EL (cell line): Measurements from ENCODE around the gene NR4A3.

Experiments used
- DNase-seq: peaks from one replicate; pipeline ENCODE4 v3.0.0-alpha.2; 2016

NR4A3 gene

DNA sequence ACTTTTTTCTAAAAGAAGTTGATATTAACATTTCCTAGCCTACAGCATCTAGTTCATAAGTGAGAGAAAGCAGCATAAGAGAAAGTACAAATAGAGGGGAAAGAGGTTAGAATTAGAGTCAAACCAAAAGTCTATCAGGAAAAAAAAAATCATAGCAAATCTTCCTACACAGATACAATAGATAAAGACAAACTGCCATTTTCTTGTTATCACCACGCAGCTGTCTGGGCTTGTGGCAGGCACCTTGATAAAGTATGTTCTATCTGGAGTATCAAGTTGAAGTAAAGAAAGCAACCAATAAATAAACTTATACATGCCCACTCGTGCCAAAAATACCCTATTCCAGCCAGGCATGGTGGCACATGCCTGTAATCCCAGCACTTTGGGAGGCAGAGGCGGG, 5.3 kb upstream of the NR4A3 start:
- no peak for DNase-seq

DNA sequence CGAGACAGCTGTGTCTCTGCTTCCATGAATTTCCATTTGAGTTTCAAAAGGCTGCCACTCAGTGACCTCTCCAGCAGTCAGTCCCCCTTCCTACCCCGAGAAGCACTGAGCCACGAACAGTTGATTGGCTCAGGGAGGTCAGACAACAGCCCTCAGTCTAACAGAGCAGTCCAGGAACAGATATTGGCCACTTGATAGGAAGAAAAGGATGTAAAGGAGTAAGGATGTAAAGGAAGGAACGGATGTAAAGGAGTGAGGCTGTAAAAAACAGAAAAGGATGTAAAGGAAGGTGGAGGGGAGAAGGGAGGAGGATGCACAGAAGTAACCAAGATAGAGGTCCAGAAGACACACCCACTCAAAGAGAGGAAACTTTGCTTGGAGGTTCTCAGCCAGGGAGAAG, 3.2 kb upstream of the NR4A3 start:
- DNase-seq: no peak

DNA sequence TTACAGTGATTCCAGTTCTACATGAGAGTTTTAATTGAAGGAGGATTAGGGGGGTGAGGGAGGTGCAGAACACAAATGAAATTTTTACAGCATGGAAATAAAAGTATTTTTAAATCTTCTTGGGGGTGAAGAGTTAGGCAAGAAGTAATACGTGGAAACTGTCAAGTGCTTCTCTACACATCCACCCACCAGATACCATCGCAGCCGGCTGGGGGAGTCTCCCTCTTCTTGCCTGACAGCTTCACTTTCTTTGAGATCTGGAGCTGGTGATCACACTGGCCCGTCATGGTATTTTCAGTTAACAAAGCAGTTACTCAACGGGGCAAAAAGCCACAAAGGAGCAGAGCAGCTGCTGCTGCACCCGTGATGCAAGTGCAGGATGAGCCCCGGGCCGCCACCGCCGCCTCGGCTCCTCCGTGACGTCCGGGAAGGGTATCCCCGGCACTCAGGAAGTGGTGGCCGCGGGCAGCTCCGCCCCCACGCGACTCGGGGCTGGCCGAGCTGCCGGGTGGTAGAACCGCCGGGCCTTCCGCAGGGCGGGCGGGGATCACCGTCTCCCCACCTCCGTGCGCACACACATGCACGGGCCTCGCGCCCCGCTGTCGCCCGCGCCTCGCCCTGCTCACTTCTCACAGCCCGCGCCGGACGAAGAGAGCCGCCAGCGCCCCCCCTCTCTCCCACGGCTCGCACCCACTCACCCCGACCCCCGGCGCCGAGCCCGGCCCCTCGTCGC, 2.4 kb upstream of the NR4A3 start:
- peak; percentile 89 for DNase-seq

DNA sequence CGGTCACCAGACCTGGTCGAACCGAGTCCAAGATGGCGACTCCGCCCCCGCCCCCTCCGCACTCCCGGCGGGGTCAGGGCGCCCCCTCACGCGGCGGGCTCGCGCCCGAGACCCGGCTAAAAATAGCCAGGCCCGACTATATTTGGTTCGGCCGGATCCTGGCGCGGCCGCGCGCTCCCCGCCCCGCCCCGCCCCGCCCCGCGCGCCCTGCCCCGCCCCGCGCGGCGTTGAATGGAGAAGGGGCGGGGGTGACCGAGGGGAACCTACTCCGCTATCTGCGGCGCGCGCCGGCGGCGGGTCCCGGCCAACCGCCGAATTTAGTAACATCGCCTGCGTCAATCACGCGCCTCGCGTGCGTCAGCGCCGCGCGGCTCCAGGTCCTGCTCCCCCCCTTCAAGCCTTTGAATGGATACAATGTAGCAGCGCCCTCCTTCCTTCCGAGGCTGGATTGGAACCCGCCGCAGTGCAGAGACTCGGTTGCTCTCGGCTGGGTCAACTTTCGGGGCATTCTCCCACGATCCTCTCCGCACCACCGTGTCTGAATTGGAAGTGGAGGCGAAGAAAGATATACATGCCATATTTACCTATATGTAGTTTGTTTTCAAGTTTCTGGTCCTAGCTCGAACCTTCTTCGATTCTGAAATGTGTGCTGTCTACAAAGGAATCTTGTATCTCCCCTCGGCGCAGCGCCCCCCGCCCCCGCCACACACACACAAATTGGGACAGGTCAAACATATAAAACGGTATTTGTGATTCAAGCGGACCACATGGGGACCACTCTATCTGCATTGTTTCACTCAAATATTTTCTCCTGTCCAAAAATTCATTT, 1.6 kb upstream of the NR4A3 start:
- peak; percentile 95 for DNase-seq

DNA sequence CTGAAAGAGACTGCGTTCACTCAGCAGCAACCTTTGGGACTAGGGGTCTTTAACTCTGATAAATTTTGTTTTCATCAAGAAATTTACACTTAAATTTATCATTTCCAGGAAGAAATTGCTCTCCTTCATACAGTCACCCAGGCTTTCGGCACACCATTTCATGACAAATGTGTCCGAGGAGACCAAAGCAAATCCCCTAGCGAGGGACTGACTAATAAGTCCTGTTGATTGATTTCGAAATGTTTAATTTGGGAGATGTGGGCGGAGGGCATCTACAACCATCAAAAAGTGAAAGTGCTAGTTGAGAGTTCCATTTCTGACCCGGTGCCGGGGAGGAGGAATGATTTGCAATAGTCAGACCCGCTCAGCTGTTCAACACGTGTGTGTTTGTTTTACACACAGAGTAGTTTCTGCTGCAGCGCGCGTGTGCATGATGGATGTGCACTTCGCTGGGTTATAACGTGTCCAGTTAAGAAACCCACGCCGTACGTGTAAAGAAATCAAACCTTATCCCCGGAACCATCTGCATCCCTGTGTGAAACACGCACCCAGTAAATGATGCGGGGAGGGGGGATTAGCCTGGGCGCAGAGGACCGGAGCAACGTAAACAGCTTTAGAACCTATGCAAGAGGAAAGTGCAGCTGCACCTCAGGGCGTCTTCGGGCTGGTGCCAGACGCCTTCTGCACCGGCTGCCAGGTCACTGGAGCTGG, 845 bp upstream of the NR4A3 start:
- peak; percentile 60 for DNase-seq

DNA sequence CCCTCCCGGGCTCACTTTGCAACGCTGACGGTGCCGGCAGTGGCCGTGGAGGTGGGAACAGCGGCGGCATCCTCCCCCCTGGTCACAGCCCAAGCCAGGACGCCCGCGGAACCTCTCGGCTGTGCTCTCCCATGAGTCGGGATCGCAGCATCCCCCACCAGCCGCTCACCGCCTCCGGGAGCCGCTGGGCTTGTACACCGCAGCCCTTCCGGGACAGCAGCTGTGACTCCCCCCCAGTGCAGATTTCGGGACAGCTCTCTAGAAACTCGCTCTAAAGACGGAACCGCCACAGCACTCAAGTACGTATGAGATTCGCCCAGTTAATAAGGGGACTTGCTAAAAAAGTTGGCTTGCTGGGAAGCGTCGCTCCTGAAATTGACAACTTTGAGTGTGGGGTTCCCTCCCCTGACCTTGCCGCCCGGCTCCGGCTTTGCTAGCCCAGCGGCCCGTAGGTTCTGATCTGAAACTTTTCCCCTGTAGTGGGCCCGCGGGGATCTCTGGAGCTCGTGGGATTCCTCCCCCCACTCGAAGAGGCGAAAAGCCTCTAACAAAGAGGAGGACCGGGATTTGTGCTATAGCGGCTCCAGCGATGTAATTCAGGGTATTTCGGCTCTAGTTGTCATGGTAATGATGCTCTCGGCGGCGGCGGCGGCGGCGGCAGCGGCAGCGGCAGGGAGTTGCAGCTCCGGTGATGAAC, 572 bp downstream of the NR4A3 start:
- no peak for DNase-seq

DNA sequence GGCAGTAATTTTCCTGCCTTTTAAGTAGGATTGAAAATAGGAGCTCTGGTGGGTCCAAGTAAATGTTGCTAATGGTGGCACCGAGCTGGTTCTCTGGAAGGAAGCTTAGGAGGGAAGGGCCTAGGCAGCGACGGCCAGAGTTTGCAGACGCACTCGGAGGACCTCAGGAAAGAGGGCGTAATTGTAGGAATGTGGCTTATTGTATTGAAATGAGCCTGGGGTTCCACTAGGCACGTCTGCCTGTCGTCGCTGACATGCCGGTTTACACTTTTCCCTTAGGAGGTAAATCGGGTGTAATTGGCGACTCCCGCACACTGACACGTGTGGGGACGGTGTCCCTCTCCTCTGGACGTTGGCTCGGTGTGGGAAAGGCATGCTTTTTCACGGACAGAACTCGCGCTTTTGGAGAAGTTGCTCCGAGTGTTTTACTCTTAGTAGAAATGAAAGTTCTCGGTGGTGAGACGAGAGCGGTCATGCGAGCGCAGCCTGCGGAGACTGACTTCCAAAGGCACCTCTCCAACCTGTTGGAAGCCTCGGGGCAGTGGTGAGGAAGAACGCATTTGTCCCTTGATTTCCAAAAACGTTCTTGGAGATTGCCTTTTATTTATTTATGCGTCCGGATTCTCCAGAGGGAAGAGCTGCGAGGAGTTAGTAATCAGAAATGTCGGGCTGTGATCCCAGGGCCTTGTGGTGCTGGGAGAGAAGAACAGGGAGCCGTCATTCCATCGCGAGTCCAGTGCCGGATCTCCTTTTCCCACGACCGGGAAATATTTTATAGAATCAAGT, 1.3 kb downstream of the NR4A3 start:
- peak; percentile 57 for DNase-seq

DNA sequence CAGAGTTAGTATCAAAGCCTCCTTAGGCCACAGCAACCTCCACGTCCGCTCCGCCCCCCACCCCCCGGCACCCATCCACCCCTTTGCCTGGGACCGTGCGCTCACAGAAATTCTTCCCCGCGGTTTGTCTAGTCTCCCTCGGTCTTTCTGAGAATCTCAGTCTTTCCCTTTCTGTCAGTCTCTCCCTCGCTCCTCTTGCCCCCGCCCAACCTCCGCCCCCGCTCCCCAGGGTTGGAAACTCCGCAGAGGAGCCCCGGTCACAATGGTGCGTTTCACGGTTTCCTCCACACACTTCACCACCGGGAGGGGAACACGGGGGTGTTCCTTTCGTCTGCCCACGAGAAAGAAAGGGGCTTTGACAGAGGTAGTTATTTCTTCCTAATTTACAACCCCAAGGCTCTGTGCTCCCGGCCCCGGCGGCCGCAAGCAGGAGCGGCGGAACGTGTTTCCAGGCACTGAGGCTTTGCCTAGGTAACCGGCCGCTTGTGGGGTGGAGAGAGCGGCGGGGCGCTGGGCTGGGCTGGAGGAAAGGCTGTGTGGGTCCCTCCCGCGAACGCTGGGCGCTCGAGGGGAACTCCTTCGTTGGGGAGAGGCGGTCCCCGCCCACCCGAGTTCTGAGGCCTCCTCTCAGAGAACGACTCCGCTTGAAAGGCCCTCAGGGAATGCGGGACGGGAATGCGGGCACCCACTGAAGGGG, 2.1 kb downstream of the NR4A3 start:
- peak; percentile 52 for DNase-seq

DNA sequence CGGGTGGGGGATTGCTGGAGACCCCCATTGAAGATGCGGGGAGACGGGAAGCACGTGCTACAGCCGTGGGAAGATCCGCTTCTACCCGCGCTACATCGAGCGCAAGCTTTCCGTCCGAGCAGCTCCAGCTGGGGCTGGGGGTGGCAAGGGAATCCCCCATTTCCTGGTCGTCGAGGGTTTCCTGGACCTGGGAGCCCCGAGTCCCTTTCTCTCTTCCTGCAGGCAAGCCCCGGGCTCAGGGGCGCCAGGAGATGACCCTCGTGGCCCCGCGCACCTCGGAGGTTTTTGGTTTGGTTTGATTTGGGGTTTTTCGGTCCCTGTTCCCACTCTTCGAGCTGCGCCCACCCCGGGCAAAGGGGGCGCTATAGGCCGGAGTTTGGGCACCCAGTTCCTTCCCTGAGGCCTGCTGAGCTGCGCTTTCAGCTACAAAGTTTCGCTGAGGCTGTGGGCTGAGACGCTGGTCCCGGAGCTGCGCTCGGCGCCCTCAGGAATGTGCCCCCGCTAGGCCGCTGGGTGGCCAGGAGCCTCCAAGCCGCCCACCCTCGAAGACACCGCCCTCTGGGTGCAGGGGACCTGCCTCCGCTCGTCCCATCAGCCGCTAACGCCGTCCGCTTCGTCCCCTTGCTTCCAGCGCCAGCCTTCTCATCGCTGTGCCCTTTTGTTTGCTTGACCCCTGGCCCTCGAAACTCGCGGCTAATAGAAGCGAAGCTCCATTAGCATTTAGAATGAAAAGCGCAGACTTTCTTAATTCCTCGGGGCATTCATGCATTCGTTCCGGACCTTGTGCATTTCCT, 2.9 kb downstream of the NR4A3 start:
- peak; percentile 37 for DNase-seq

DNA sequence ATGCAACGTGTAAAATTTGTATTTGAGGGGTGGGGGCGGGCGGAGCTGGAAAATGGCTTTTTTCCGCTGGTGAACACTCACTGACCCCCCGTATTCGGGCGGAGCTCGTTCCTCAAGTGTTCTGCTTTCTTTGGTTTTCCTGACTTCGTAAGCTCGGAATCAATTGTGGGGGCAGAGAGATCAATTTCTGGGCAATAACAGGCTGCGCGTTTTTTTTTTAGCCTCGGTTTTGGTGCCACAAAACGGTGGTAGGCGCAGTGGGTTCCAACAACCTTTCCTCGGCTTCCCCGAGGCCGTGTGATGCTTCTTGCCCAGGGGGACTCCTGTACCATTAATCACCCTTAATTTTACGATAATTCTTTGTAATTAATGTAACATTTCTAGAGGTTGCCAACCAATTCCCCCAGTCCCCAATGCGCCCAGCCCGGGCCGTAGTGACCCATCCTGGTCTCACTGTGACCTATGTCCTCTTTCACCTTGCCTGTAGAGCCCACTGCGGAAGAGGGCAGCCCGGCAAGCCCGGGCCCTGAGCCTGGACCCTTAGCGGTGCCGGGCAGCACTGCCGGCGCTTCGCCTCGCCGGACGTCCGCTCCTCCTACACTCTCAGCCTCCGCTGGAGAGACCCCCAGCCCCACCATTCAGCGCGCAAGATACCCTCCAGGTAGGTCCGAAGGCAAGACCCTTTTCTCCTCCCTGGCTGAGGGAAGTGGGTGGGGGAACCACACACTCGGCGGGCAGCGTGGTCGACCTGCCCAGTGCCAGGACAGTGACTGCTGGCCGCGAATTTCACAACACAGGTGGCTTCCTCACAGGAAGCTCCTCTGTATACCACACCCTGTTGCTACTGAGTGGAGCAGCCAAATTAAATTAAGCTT, 3.7 kb downstream of the NR4A3 start:
- no peak for DNase-seq

DNA sequence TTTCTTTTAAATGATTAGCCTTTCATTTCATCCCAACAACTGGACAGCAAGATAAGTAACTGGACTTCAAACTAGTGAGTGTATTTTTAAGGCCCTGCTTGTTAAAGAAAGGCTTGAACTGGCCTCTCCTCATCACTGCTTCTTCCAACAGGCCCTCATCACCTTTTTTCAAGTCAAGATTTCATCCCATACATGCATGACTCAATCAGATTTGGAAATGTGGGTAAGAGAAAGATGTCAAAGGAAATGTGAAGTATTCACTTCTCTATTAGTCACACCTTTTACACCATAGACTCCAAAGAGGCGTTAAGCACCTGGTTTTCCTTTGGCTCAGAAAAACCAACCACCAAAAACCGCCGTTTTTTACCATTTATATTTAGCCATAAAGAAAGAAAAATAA, 4.9 kb downstream of the NR4A3 start:
- DNase-seq: no peak

DNA sequence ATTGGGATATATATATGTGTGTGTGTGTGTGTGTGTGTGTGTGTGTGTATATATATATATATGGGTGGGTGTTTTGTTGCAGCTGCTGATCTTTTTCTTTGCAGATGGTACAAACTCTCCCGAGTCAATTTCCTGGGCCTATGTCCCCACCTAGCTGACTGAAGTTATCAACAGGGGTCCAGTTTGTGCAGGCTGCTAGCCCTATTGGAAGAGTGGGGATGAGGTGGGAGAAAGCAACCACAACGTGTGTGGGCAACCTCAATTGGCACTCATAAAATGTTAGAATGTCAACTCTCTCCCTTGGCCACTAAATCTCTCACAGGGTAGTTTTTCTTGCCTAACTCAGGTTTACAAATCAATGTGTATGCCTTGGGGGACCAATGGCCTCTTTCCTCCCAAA, 5.6 kb downstream of the NR4A3 start:
- DNase-seq: no peak

DNA sequence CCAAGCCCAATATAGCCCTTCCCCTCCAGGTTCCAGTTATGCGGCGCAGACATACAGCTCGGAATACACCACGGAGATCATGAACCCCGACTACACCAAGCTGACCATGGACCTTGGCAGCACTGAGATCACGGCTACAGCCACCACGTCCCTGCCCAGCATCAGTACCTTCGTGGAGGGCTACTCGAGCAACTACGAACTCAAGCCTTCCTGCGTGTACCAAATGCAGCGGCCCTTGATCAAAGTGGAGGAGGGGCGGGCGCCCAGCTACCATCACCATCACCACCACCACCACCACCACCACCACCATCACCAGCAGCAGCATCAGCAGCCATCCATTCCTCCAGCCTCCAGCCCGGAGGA, 6.3 kb downstream of the NR4A3 start:
- DNase-seq: no peak

DNA sequence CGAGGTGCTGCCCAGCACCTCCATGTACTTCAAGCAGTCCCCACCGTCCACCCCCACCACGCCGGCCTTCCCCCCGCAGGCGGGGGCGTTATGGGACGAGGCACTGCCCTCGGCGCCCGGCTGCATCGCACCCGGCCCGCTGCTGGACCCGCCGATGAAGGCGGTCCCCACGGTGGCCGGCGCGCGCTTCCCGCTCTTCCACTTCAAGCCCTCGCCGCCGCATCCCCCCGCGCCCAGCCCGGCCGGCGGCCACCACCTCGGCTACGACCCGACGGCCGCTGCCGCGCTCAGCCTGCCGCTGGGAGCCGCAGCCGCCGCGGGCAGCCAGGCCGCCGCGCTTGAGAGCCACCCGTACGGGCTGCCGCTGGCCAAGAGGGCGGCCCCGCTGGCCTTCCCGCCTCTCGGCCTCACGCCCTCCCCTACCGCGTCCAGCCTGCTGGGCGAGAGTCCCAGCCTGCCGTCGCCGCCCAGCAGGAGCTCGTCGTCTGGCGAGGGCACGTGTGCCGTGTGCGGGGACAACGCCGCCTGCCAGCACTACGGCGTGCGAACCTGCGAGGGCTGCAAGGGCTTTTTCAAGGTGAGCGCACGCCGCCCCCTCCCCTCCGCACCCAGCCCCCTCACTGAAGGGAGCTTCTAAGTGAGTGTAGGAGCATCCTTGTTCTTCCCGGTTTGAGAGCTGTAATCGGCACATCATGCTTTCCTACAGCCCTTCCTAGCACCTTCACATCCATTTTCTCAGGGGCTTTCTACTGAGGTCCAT, 6.9 kb downstream of the NR4A3 start:
- no peak for DNase-seq

DNA sequence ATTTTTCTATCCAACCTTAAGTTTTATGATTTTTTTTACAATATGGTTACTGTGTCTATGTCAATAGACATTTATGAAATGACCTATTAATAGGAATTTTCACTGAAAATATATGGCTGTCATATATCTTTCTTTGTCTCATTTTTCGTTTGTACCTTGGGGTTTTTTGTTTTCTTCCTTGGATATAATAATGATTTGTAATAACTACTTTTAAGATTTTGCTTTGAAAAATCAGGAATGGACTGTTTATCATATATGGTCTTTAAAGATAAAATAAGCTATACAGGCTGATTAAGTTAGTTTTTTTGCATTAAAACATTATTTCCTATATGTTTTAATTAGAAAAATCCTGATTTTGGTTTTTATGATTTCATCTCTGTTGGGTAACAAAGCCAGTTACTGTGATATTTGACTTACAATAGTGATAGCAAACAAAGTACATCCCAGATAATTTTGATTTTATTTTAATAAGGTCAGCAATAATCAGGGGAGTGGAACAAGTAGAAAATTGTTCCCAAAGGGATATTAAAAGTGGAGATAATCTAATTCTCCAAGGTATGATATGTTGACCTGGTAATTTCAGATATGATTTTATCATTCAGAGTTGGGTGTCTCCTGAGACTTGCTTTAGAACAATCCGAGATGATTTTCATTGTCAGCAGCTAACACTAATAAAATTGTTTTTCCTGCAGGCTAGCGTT, 10.3 kb downstream of the NR4A3 start:
- no peak for DNase-seq

DNA sequence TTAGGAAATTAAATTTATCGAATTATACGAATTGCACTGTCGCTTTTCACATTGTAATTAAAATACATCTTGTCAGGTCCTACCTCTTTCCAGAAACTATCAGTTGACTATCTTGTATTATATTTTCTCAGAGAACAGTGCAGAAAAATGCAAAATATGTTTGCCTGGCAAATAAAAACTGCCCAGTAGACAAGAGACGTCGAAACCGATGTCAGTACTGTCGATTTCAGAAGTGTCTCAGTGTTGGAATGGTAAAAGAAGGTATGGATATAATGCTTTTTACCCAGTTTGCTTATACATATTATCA, 10.8 kb downstream of the NR4A3 start:
- DNase-seq: no peak

DNA sequence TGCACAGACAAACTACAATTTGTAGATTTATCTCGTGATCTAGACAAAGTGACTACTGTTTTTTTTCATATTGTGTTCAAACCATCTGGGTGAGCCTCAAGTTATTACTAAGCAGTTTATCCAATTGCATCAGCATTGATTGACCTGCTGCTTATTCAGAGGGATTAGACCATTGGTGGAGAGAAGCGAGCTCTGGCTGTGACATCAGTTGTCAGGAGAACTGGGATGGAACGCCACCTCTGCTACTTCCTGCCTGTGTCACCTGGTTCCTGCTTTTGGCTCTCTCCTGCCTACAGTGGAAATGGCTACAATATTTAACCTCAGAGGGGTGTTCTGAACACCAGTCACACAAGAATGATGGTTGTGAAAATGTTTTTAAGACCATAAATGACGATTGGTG, 12.1 kb downstream of the NR4A3 start:
- no peak for DNase-seq

DNA sequence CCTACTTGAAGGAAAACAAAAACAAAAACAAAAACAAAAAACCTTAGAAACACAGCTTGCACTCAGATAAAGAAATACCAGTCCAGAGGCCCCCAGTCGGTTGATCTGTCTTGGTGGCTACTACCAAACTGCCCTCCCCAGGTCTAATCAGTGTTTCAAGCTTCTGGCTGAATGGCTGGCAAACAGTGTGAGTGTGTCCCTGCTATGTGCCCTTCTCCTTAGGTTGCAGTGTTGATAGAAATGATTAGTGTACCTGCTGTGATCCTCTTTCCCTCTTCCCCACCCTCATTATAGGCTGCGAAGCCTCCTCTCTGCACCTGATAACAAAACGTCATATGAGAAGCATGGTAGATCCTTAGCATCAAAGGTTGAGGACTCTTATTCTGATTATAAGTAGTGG, 12.8 kb downstream of the NR4A3 start:
- no peak for DNase-seq

DNA sequence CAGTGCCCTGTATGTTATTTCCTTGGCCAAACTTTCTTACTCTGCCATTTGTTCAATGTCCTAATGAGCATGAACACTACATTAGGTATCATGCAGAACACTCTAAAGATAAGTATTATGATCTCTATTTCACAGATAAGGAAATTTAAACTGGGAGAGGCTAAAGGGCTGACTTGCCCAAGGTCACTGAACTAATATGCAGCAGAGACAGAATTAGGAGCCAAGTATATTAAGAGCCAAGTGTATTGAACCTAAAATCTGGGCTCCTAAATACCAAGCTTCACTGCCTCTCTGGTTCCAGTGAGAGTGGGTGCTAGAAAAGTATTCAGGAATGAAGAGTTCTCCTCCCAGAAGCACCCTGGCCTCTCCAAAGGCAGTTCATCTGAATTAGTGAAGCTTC, 13.5 kb downstream of the NR4A3 start:
- no peak for DNase-seq
